Suprapubic skin (tissue), 4 donors: ENCODE results near the gene CCM2L.

Experiments used
- EP300 ChIP-seq: sonication (generic); formaldehyde crosslinking; IDR thresholded peaks from one replicate; pipeline ENCODE4 v1.6.1; 2017; ENCODE audit warnings: antibody characterized with exemption
- POLR2A ChIP-seq, 2 donors: fragments of 450-650 bp; IDR thresholded peaks; one replicate each; pipeline ENCODE4 v1.6.1; 2017; ENCODE audit warnings: antibody characterized with exemption in 2 of 2, mild to moderate bottlenecking in 2 of 2, moderate library complexity in 2 of 2
- POLR2AphosphoS5 ChIP-seq, 3 donors: sonication (generic); formaldehyde crosslinking; IDR thresholded peaks; one replicate each; pipeline ENCODE4 v1.6.1; 2017; ENCODE audit warnings: antibody characterized with exemption in 3 of 3
- TF ChIP-seq, protein P1 (sequence below), 2 donors: fragments of 200-600 bp in 1 of 2; fragments of 450-650 bp in 1 of 2; sonication (generic) in 1 of 2; IDR thresholded peaks; one replicate each; pipeline ENCODE4 v1.5.1; 2016 to 2019; ENCODE audit warnings: antibody characterized with exemption in 2 of 2, mild to moderate bottlenecking in 1 of 2, moderate library complexity in 1 of 2

DNA sequence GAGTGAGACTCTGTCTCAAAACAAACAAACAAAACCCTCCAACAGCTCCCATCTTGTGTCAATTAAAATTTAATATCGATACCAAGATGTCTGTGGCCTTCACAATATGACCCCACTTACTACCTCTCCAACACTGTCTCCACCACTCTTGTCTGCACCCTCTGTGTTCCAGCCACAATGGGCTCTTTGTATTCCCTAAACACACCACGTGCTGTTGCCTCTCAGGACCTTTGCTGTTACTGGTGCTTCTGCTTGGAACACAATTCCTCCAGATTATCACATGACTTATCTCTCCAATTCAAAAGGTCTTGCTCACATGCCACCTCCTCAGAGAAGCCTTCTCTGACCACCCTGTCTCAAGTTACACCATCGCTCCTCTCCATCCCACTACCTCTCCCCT, 35.8 kb downstream of the CCM2L start:
- TF ChIP-seq POLR2A (IDR thresholded peaks at IDR 0.05) = no peak
- TF ChIP-seq, protein P1, sequence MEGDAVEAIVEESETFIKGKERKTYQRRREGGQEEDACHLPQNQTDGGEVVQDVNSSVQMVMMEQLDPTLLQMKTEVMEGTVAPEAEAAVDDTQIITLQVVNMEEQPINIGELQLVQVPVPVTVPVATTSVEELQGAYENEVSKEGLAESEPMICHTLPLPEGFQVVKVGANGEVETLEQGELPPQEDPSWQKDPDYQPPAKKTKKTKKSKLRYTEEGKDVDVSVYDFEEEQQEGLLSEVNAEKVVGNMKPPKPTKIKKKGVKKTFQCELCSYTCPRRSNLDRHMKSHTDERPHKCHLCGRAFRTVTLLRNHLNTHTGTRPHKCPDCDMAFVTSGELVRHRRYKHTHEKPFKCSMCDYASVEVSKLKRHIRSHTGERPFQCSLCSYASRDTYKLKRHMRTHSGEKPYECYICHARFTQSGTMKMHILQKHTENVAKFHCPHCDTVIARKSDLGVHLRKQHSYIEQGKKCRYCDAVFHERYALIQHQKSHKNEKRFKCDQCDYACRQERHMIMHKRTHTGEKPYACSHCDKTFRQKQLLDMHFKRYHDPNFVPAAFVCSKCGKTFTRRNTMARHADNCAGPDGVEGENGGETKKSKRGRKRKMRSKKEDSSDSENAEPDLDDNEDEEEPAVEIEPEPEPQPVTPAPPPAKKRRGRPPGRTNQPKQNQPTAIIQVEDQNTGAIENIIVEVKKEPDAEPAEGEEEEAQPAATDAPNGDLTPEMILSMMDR (IDR thresholded peaks at IDR 0.05) = no peak
- no peak for TF ChIP-seq EP300
- TF ChIP-seq POLR2AphosphoS5 (IDR thresholded peaks at IDR 0.05) = no peak
